GM18499 (cell line): ENCODE measurements around the gene IQGAP2.
"Not testable (repeated sequence)": the region's sequence is repeated elsewhere in the genome, so short reads cannot be mapped to it uniquely, and the experiment has no call there.

Source experiments
- ATAC-seq: cut with Tn5 transposase; IDR thresholded peaks from one replicate; pipeline ENCODE4 v1.9.1; 2021; ENCODE audit warnings: moderate number of reproducible peaks; ENCODE audit not compliant: insufficient read depth, unreplicated experiment

Gene IQGAP2

DNA sequence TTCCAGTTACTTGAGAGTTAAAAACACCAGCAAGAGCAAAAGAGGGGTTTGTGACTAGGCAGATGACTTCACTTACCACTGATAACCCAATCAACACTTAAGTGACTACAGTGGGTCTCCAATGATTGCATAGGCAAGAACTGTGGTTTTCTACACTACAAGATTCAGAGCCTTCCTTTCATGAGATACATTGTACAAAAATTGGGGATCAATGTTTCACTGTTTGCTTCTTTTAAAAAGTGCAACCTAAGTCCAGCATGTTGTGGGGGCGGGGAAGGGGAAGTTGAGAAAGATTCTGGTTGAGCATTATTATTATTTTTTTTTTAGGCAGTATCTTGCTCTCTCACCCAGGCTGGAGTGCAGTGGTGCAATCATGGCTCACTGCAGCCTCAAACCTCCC, 3.6 kb downstream of the IQGAP2 start:
- ATAC-seq, result no peak

DNA sequence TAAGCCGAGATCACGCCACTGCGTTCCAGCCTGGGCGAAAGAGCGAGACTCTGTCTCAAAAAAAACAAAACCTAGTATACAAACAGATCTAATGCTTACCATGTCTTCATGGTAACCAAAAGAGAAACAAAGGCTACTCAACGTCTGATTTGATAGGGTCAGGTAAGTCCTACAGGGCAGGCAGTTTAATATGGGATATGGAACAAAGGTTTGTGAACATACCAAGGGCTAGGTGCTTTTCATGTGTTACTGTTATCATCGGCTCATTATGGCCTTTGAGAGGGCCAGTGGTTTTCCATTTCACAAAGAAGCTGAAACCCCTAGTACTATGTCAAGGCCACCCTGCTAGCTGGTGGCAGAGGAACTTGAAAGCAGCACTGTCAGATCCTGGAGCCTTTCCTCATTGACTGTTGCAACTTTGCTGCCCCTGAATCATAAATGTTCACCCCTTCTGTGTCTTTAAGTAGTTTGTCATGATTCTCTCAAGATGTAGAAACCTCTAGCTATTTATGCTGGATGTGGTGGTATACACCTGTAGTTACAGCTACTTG, 5.1 kb downstream of the IQGAP2 start:
- ATAC-seq, result no peak

GRCh38 chr5:76412511-76412910, 9.4 kb downstream of the IQGAP2 start:
- ATAC-seq, result no peak

GRCh38 chr5:76413746-76414145, 10.7 kb downstream of the IQGAP2 start:
- no peak for ATAC-seq

GRCh38 chr5:76414788-76415187, 11.7 kb downstream of the IQGAP2 start:
- no peak for ATAC-seq

DNA sequence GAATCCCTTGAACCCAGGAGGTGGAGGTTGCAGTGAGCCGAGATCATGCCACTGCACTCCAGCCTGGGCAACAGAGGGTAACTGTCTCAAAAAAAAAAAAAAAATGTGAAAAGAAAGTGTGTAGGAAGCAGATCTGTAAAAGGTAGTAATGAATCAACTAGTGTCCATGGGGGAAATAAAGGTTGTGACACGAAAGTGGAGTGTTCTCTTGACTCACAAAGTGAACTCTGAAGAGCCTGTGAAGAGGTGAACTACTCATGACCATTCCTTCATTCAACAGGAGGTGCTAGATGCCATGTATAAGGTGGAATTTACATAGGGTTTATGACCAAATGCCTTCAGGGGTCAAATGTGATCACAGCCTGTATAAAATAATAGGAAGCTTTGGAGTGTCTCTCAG, 12.8 kb downstream of the IQGAP2 start:
- no peak for ATAC-seq

DNA sequence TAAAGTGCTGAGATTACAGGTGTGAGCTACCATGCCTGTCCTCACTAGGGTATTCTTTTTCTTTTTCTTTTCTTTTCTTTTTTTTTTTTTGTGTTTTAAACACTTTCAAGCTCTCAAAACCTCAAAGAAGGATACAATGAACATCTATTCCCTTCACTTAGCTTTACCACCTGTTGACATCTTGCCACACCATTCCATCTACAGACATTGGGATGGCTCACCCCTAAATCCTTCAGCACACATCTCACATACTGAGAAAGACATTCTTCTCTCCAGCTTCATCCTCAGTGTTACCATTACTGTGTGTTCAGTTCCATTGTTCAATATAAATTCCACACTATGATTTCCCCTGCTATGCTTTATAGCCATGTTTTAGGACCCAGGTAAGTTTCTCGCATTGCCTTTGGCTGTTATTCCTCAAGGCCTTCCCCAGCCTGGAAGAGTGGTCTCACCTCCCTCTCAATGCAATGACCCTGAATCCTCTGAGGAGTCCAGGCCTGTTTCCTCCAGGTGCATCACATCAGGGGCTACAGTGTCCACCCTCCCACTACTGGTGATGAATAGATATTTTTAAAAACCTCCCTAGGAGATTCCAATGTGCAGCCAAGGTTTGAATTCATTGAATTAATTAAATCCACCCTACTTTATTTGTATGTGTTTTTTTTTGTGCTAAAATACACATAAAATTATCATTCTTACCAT, 16.7 kb downstream of the IQGAP2 start:
- no peak for ATAC-seq

- no peak for ATAC-seq
Measured at GRCh38 chr5:76422227-76422626, 19.1 kb downstream of the IQGAP2 start.

- ATAC-seq, result no peak
Measured at GRCh38 chr5:76422742-76423141, 19.7 kb downstream of the IQGAP2 start.

DNA sequence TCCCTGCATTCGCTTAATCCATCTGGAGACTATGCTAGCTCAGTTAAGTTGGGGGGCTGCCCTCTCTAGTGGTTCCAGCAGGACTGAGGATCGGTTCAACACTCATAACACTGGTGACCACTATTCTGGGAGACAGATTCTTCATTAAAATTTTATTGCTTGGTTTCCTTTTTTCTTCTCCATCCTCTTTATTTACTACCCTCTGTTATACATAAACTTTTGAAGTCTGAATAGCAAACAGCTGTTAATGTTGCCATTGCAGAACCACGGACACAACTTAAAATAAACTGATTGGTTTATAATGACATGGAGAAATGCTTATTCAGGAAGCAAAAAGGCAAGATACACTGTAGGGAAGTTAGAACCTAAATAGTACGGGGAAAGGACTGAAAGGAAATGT, 22.1 kb downstream of the IQGAP2 start:
- ATAC-seq, result no peak

- ATAC-seq, result no peak
Measured at GRCh38 chr5:76425928-76426804, 23.1 kb downstream of the IQGAP2 start.

DNA sequence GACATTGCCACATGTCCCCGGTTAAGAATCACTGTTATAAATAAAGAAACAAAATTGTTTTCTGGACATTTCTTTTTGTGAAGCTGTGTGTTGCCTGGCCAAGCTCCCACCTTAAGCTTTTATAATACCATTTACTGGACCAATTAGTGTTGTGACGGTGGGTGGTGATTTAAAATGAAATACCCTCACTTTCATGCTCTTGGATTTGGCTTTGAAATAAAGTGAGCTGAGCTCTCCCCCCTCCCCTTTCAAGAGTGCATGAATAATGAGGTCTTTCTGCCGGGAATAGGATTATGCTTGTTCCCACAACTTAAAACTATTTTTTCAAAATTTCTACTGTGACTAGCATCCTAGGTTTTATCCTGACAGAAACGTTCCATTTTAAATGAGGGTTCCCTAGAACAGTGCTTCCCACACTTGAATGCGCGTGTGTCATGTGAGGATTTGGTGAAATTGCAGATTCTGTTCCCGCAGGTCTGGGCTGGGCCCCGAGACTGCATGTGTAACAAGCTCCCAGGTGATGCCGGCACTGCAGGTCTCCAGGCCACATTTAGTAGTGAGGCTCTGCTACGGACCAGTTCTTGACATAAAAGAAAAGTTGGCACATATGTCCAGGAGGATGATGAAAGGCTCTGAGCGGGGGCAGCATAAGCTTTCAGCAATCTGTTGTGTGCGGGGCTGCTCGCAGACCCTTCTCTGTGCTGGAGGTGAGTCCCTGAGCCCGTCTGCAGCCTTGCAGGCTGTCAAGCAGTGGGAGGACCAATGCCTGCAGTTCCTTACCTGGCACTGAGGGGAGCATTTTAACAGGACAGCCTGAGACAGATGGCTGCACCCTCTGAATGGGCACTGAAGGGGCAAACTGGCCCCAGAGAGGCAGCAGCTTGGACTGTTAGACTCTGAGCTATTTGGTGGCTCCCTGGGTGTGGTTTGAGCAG, 24.4 kb downstream of the IQGAP2 start:
- ATAC-seq, result no peak

- not testable (repeated sequence) for ATAC-seq
Measured at GRCh38 chr5:76428550-76428949, 25.5 kb downstream of the IQGAP2 start.

DNA sequence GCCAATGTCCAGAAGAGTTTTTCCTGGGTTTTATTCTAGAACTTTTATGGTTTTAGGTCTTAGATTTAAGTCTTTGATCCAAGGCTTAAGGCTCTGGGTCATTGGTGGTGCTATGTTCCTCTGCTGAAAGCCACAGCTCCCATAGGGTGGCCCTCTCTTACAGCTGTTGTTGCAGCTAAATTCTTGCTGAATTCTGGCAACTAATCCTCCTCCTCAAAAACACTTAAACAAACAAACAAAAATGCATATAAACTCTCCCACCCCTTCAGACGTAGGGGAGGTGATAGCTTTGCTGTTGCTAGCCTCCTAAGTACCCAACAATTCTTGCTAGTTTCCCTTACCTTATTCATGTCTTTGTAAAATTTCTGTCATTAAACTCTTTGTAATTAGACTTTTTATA, 30.2 kb downstream of the IQGAP2 start:
- no peak for ATAC-seq

DNA sequence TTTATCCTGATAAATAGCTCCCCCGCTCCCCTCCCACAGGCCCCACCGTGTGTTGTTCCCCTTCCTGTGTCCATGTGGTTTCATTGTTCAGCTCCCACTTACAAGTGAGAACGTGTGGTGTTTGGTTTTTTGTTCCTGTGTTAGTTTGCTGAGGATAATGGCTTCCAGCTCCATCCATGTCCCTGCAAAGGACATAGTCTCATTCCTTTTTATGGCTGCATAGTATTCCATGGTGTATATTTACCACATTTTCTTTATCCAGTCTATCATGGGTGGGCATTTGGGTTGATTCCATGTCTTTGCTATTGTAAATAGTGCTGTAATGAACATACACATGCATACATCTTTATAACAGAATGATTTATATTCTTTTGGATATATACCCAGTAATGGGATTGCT, 34.4 kb downstream of the IQGAP2 start:
- ATAC-seq, result not testable (repeated sequence)

DNA sequence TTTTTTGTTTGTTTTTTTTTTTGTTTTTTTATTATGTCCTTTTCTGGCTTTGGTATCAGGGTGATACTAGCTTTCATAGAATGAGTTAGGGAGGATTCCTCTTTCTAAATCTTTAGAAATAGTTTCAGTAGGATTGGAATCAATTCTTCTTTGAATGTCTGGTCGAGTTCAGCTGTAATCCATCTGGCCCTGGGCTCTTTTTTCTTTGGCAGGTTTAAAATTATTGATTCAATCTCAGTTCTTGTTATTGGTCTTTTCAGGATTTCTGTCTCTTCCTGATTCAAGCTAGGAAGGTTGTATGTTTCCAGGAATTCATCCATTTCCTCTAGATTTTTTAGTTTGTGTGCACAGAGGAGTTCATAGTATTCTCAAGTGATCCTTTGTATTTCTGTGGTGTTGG, 34.9 kb downstream of the IQGAP2 start:
- ATAC-seq, result no peak

DNA sequence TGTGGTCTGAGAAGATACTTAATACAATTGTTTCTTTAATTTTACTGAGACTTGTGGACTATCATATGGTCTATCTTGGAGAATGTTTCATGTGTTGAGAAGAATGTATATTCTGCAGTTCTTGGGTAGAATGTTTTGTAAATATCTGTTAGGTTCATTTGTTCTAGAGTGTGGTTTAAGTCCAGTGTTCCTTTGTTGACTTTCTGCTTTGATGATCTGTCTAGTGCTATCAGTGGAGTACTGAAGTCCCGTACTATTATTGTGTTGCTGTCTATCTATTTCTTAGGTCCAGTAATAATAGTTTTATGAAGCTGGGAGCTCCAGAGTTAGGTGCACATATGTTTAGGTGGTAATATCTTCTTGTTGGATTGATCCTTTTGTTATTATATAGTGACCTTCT, 36.1 kb downstream of the IQGAP2 start:
- ATAC-seq, result no peak

- ATAC-seq, result no peak
Measured at GRCh38 chr5:76439929-76440328, 36.8 kb downstream of the IQGAP2 start.

- no peak for ATAC-seq
Measured at GRCh38 chr5:76441101-76441500, 38.0 kb downstream of the IQGAP2 start.

DNA sequence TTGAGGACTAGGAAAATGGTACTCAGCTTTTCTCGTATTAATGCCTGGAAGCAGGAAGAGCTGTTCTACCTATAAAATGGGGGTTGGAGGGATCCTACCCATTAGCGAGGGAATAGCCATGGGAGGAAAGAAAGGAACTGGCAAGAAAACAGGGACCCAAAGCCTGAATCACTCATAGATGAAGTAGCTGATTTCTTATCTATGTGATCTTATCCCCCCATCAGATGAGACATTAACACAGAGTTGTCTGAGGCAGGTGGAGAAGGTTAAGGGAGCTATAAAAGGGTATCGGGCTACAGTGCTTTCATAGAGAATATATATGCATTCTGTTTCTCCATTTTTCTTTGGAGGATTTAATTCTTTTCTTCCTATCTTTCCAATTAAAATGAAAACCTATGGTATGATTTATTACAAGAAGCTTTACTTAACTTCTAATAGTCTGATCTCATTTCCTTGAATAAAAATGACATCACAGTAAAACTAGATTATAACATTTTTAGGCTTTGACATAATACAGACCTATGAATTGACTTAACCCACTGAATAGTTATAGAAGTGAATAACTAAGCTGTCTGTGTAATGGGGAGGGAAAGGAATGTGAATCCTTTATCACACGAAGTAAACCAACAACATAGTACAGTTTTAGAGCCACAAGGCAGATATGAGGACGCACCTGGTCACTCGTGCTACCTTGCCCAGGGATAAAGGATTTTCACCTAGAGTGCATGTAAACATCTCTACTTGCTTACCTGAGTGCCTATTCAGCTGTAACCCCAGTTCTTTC, 39.0 kb downstream of the IQGAP2 start:
- no peak for ATAC-seq
